GM19099 (cell line): ENCODE results near the gene RASEF.

Experiments
- POLR2A ChIP-seq: IDR thresholded peaks from 3 replicates; pipeline ENCODE4 v1.6.1; 2011; ENCODE audit warnings: low read depth; ENCODE audit not compliant: insufficient read length; ENCODE audit errors: extremely low read depth

RASEF gene

DNA sequence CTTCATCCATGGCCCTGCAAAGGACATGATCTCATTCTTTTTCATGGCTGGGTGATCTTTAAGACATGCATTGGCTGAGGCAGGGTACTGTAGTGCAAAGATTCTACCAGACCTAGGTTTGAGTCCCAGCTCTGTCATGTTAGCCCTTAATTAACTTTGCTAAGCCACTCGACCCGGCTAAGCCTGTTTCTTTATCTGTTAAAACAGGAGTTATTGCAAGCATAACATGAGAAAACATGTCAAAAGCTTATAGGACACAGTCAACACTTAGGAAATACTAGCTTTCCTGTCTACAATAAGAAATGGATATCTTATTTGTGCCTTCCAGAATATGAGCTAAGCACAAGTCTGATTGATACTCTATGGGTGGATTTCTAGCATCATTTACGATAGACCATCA lies 92.6 kb downstream of the RASEF start:
- no peak for TF ChIP-seq POLR2A

DNA sequence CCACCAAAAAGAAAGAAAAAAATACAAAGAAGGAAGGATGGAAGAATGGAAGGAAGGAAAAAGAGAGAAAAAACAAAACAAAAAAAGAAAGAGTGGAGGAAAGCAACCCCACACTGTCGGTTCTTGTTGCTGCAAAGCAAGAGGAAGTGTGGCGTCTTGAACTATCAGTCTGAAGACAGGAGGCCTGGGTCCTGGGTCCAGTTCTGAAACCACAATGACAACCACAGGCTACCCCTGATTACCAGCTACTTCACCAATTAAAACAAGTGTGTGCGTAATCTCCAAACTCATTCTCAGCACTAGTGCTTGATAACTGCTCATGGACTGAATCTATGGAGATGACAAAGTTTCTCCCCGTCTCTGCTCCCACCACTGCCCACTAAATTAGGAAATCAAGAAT lies 93.7 kb downstream of the RASEF start:
- no peak for TF ChIP-seq POLR2A

DNA sequence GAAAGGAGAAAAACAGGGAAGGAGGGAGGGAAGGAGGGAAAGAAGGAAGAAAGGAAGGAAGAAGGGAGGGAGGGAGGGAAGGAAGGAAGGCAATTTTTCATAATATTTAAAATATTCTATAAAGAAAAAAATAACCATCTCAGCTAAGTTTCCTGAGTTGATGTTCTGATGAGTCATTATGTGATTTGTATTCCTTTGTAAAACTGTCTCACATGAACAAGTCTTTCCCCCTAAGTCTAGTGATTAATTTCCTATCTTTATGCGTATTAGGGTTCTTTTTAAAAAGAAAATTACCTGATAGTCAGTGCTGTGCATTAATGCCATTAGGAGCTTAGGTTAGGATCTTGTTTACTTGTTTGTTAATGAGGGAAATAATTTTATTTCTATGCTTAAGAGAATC lies 94.1 kb downstream of the RASEF start:
- TF ChIP-seq POLR2A = no peak

DNA sequence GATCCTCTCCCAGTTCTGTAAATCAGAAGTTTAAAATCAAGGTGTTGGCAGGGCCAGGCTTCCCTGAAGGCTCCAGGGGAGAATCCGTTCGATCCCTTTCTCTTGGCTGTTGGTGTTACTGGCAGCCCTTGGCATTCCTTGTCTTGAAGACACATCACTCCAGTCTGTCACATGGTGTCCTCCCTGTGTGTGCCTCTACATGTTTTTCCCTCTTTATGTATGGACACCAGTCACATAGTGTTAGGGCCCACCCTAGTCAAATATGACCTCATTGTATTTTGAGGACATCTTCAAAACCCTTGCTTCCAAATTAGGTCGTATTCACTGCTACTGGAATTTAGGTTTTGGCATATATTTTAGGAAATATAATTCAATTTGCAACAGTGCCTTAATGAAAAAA lies 94.6 kb downstream of the RASEF start:
- no peak for TF ChIP-seq POLR2A

DNA sequence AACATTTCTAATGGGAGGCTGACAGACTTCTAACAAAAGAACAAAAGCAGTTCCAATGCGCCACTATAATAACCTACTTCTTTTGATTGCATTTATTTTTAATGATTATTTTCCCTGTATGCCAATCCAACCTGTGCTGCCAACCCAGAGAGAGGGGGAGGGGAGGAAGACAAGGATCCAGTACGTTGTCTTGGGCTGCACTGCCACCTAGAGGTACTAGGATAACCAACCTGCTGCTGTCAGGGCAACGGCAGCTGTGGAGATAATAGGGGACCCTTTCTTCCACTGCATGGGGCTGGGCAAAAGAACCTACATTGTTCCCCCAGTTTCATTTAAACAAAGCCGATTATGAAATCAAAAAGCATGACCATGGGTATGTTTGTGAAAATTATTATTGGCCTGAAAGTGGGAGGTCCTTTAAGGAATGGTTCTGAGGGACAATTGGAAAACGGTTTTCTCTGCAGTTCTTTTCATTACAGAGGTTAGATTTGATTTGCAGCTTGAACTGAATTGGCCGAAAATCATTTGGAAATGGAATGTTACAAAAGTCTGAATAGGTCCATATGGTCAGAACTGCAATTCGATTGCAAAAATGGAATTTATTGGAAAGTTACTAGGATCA lies 101.3 kb downstream of the RASEF start:
- TF ChIP-seq POLR2A = no peak

DNA sequence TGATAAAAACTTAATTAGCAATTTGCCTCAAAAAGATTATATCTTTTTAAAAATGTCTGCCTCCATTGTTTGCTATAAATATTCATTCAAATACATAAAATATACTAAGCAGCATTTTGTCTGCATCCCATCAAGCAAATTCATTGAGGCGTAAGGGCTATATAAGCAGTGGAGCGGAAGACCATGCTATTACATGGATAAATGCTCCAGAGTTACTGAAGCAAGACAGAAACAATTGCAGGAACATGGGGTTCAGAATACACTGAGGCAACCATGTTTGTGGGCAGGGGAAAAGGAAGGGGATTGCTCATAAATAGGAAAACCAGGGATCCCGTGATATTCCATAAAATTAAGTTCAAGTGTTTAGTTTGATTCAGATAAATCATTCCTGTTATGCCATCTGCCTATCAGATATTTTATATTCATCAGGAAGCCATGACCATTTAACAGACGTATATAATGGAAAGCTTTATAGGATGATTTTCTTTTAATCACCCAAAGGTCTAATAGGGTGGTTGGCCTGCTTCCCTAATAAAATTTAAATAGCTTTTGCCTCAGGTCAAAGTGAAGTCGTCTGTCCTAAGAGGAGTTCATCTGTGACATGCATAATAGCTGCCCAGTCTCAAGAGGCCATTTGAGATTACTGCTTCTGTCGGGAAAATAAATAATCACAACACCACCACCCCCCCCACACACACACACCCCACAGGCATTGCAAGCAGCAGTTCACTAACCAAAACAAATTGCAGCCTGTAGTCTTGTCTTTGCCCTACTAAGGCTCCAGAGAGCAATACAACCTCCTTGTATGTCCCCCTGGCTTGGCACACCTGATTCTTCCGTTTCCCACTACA lies 105.2 kb downstream of the RASEF start:
- TF ChIP-seq POLR2A = no peak

DNA sequence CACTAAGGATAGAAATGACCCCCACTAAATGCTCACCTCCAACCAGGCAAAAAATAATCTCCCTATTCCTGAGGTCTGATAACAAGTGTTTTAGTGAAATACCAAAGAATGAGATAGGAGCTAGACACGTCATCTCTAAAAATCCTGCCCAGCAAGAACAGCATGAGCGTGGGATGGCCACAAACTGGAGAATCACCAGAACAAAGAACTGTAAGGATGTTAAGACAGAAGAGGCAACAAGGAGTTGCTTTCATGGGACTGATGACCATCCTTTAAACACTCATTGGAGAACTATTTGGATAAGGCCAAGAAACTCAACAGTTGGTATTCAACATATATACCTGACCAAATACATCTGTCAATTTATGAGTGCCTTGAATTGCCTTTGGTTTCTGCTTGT lies 113.7 kb downstream of the RASEF start:
- no peak for TF ChIP-seq POLR2A

DNA sequence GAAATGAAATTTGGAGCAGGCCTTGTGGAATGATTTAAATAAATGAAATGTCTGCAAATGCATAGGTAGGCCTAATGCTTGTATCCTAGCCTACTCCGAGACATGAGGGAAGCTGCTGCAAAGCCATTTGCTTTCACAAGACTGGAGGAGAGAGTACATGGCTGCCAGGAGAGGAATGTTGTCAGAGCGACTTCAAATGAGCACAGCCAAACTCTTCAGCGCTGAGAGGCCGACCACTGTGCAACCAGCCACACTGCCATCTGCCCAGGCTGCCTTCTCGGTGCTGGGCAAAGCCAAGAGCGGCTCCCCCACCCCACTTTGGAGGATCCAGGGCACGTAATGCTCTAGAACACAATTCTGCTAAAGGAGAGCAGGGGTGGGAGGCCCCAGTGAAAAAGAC lies 122.6 kb downstream of the RASEF start:
- no peak for TF ChIP-seq POLR2A

DNA sequence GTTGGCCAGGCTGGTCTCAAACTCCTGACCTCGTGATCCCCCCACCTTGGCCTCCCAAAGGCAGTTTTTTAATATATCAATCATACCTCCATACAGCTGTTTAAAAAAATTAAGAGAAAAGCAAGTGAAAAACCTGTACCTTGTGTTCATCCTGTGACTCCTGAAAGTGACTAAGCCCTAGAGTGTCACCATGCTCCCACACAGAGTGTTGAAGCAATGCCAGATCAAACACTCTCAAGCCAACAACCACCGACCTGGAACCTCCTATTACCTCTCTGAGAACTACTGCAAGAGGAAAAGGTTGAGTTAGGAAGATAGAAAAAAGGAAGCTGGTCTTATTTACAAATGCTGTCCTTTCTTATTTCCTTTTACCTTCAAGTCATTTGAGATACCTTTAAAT lies 123.5 kb downstream of the RASEF start:
- no peak for TF ChIP-seq POLR2A

DNA sequence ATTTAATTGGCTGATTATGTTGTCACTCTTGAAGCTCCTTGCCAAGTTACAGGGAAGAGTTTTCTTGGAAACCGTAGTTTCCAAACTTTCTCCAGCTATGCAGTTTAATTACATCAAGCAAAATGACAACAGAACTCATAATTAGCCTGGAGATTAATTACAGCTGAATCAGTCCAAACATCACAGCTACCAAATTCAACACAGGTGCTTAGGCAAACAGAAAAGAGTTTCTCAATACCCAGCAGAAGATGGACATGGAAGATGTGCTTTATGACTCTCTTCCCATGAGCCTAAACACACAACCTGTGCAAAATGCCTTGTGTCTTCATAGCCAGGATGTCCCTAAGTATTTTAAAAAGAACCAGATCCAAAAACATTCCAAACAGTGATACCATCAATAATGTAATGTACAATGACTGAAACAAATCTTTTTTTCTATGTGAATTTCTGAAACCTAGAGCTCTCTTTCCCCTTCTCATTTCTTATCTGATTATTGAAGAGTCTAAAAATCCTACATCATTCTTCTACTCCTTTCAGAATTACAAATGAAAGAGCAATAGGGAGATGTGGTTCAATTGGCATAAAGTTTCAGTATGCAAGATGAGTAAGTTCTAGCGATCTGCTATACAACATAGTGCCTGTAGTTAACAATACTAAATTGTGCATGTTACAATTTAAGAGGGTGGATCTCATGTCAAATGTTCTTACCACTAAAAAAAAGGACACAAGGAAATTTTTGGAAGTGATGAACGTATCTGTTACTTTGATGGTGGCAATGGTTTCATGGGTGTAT lies 124.3 kb downstream of the RASEF start:
- no peak for TF ChIP-seq POLR2A

DNA sequence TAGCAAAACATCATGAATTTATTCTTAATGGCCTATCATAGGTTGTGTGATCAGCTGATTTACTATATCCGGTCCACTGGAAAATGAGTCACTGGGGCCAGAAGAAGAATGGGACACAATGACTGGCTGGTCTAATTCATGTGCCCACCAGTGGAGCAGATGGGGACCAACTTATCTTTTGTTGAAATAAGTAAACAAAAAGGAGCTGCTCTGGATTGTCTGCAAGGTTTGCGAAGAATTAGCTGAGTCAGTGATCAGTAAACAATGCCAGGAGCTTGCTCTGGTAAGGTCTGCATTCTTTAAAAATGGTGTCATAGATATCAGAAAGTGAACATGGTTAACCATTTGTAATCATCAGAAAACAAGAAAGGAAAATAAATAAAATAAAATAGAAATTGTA lies 128.0 kb downstream of the RASEF start:
- no peak for TF ChIP-seq POLR2A

DNA sequence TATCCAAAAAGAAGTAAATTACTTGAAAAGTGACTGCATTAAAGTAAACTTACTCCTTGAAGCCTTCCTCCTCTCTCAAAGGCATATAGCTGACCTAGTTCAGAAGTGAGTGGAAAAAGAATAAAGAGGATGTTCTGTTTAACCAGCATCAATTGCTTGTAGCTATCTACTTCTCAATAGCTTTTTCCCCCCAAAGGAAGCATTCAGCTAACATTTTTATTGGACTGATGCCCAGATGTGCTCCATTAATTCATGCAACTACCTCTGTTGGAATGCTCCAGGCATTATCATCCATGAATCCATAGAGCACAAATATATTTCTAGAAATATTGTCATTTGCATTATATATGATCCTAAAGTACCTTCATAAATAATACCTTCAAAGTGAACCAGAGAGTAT lies 132.8 kb downstream of the RASEF start:
- TF ChIP-seq POLR2A = no peak
